Measurements from ENCODE around the gene CT47C1.

The CT47C1 gene

DNA sequence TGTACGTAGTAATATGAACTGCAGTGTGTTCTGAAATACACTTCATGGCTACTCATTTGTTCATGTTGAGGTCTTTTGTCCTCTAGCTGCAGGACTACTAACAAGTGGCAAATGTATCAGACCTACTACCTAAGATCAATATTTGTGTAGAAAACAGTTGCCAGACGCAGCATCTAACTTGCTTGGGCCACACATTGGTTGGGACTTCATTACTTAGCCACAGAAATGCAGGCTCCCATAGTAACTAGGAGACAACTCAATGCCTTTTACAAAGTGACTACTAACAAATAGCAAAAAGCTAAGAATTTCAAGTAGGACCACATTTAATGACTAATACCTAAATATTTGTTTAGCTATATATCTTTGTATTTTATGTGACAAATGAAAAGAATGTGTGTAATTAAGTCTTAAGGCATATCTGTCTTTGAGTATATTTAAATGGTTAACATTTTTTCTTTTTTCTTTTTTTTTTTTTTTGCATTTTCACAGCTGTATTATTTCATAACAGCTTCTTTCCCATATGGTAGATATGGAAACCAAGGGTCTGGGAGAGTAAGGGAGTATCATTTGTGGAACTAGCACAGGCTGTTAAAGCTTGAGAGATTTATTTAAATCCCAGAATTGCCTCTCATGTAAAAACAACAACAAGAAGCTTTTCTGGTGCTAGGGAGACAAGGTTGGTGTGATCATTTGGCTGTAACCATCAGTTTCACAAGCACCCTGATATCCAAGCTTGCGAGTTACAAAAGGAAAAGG lies 2.7 kb downstream of the CT47C1 start:
- DNase-seq (ENCODE audit: extremely low read depth, low read depth): no peak
- TF ChIP-seq, protein P1, sequence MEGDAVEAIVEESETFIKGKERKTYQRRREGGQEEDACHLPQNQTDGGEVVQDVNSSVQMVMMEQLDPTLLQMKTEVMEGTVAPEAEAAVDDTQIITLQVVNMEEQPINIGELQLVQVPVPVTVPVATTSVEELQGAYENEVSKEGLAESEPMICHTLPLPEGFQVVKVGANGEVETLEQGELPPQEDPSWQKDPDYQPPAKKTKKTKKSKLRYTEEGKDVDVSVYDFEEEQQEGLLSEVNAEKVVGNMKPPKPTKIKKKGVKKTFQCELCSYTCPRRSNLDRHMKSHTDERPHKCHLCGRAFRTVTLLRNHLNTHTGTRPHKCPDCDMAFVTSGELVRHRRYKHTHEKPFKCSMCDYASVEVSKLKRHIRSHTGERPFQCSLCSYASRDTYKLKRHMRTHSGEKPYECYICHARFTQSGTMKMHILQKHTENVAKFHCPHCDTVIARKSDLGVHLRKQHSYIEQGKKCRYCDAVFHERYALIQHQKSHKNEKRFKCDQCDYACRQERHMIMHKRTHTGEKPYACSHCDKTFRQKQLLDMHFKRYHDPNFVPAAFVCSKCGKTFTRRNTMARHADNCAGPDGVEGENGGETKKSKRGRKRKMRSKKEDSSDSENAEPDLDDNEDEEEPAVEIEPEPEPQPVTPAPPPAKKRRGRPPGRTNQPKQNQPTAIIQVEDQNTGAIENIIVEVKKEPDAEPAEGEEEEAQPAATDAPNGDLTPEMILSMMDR (IDR thresholded peaks at IDR 0.05; ENCODE audit: low read depth, low read length): no peak

DNA sequence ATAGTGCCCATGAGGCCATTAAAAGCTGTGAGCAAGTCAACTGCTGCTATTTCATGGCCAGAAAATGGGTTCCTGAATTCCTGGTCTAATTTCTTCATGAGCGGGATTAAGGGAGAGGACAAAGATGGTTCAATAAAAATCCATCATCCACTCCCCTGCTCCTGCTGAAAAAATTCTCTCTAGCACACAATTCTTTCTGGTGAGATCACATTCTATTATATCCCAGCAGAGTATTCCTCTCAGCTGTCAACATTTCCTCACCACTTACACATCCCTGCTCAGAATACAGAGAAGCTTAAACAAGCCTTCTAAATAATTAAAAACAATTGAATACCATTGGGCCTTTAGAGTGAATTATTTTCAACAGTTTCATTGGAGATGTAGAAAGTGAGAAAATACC lies 9.5 kb downstream of the CT47C1 start:
- TF ChIP-seq, protein P1 (IDR thresholded peaks at IDR 0.05; ENCODE audit: low read depth, low read length): no peak
- DNase-seq (ENCODE audit: extremely low read depth, low read depth): no peak

DNA sequence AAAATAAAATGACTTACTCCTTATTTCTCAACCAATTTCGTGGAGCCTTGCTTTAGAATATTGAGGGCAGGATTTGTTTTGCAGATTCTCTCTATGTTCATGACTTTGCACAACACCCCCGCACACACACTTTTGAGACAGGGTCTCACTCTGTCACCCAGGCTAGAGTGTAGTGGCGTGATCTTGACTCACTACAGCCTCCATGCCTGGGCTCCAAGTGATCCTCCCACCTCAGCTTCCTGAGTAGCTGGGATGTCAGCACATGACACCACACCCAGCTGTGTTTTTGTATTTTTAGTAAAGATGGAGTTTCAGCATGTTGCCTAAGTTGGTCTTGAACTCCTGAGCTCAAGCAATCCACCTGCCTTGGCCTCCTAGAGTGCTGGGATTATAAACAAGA lies 12.0 kb downstream of the CT47C1 start:
- no peak for DNase-seq (ENCODE audit: extremely low read depth, low read depth)
- TF ChIP-seq, protein P1 (IDR thresholded peaks at IDR 0.05; ENCODE audit: low read depth, low read length): no peak

DNA sequence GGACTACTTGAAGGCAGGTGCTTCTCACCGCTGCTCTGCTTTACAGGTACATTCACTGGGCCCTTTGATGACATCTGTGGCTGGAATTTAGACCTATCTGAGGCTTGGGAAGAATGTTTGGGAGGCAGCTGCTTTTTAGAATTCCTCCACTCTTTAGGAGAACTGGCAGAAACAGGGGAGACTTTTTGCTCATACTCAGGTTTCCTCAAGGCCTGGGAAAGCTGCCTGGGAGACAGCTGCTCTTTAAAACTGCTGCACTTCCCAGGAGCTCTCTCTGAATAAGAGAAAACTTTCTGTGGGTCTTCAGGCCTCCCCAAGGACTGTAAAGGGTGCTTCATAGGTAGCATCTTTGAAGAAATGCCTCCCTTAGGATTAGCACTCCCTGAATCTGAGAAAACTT lies 14.3 kb downstream of the CT47C1 start:
- TF ChIP-seq, protein P1 (IDR thresholded peaks at IDR 0.05; ENCODE audit: low read depth, low read length): no peak
- no peak for DNase-seq (ENCODE audit: extremely low read depth, low read depth)

DNA sequence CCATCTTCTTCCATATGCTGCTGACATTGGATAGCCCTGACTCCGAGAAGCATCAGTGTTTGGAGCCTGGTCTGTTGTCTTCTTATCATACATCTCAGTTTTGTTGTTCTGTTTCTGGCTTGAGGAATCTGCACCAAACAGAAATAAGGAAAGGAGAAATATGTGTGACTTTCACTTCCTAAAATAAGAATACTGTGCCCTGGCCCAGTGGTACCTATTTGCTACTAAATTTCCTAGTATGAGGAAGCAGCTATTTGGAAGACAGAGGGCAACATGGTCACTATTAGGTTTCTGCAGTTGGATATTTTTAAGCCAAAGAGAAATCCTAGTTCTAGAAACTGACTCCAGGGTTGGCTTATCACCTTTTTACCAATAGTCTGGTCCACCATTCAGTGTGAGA lies 16.8 kb downstream of the CT47C1 start:
- TF ChIP-seq, protein P1 (IDR thresholded peaks at IDR 0.05; ENCODE audit: low read depth, low read length): no peak

DNA sequence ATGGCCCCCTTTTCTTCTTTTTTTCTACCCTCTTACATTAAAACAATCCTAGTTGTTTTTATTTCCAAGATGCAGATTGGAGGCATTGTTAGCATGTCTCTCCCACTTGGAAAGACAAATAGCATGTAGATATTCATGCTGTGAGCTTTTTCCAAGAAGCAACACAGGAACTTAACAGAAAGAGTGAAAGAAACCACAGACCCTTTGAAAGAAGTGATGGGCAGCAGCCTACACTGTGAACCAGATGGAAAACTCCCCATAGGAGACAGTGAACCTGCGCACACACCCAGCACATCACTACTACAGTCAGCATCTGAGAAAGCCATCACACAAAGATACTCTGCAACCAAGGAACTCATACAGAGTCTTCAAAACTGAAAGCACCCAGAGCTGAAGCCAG lies 17.8 kb downstream of the CT47C1 start:
- no peak for DNase-seq (ENCODE audit: extremely low read depth, low read depth)
- TF ChIP-seq, protein P1 (IDR thresholded peaks at IDR 0.05; ENCODE audit: low read depth, low read length): no peak

More for the DNA sequence above, 16.8 kb downstream of the CT47C1 start:
- no peak for DNase-seq (ENCODE audit: extremely low read depth, low read depth)

DNA sequence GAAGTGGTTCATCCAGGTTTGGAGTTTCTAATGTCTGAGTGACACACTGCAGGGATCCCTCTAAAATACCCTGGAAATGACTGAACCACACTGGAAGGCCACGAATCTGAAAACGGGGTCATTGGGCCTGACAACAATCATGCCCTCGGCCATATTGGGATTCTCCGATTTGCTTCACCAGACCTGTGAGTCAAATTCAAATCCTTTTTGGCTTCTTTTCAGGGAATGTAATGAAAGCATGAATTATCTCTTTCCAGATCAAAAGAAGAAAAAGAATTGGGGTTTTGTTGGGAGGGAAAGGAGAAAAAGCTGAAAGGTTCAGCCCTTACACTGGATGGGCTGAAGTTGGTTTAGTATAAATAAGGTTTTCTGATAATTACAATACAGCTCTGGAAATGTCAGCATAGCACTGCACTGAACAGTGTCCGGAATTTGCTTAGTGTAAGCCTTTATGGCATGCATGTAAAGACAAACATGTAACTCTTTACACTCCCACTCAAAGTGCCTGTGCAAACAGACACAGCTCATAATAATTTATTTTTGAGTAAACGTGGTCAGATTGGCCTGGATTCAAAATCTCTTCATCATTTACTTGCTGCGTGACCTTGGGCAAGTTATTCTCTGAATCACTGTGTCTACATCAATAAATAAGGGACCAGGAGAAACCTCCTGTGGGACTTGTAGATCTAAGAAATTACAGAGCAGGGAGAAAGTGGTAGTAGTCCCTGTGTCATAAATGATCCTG lies 21.4 kb downstream of the CT47C1 start:
- DNase-seq (ENCODE audit: extremely low read depth, low read depth): peak; percentile 4
- TF ChIP-seq, protein P1 (IDR thresholded peaks at IDR 0.05; ENCODE audit: low read depth, low read length): no peak

Measured in AG09319 (cell line).